ENCODE results near the gene MIPOL1. TPM values are rescaled to one million over a fixed set of nuclear protein-coding genes. Genes with fewer than 3 reads are reported as not detected.

MIPOL1 gene
- total RNA-seq, 2 experiments from 2014 or later, result not detected

DNA sequence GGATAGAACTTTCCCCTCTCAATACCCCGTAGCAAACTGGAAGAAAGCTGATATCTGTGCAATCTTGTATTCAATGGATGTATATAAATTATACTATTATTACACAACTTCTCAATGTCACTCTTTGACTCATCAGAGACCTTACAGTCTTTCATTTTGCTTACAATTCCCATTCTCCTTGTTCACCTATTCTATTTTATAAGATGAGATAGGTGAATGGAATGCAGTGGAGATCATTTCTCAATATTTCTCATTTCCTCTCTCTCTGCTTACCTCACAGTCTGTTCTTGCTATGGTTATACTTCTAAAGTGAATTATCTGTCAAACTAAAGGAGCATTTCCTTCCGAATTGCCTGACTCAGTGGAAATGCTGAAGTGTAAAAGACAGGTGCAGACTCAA lies 382.4 kb downstream of the MIPOL1 start:
- no peaks in the 10 kb centered on the region for H3K4me1 ChIP-seq (ENCODE audit: insufficient read depth, low read length, poor library complexity, severe bottlenecking)
- no peaks in the 10 kb centered on the region for H3K36me3 ChIP-seq (ENCODE audit: insufficient read depth, low read length)
- H4K20me1 ChIP-seq (ENCODE audit: insufficient read depth, low read length), result no peaks in the 10 kb centered on the region; the same call in 1 of the 2 replicates
- H3K27ac ChIP-seq (ENCODE audit: low read depth, low read length, poor library complexity, severe bottlenecking), result no peak overlapping the region
- no peaks in the 10 kb centered on the region for H3K9me3 ChIP-seq (ENCODE audit: low read length)
- ChIA-PET POLR2A (interaction anchor here (0.6 kb wide), 1 partner anchor 8 kb away, joined by 3 read pairs; no protein-coding TSS in a partner anchor), CTCF (ENCODE audit: unreplicated experiment) (no interaction called here)
- no peaks in the 10 kb centered on the region for H3K79me2 ChIP-seq (ENCODE audit: insufficient read depth, low read depth, low read length)
- no peaks in the 10 kb centered on the region for H3K9me2 ChIP-seq (ENCODE audit: insufficient read depth, low read length)
- DNase-seq (ENCODE audit: low spot score), result no peak
- no peak overlapping the region for H2AFZ ChIP-seq (ENCODE audit: low read length)
- no peak for TF ChIP-seq EZH2phosphoT487 (IDR thresholded peaks at IDR 0.05; ENCODE audit: borderline replicate concordance, low read depth, low read length)
- TF ChIP-seq, protein P1, sequence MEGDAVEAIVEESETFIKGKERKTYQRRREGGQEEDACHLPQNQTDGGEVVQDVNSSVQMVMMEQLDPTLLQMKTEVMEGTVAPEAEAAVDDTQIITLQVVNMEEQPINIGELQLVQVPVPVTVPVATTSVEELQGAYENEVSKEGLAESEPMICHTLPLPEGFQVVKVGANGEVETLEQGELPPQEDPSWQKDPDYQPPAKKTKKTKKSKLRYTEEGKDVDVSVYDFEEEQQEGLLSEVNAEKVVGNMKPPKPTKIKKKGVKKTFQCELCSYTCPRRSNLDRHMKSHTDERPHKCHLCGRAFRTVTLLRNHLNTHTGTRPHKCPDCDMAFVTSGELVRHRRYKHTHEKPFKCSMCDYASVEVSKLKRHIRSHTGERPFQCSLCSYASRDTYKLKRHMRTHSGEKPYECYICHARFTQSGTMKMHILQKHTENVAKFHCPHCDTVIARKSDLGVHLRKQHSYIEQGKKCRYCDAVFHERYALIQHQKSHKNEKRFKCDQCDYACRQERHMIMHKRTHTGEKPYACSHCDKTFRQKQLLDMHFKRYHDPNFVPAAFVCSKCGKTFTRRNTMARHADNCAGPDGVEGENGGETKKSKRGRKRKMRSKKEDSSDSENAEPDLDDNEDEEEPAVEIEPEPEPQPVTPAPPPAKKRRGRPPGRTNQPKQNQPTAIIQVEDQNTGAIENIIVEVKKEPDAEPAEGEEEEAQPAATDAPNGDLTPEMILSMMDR (conservative IDR thresholded peaks at IDR 0.05; ENCODE audit: low read length), result no peak
- no TSS peak for BruUV-seq (replicated peaks)
- intact Hi-C loops (cut with micrococcal nuclease; ENCODE audit: unreplicated experiment), result no loop called here
- H3K4me3 ChIP-seq (ENCODE audit: low read depth, low read length, poor library complexity, severe bottlenecking), result no peak overlapping the region
- no peak overlapping the region for H3K4me2 ChIP-seq (ENCODE audit: low read length)

DNA sequence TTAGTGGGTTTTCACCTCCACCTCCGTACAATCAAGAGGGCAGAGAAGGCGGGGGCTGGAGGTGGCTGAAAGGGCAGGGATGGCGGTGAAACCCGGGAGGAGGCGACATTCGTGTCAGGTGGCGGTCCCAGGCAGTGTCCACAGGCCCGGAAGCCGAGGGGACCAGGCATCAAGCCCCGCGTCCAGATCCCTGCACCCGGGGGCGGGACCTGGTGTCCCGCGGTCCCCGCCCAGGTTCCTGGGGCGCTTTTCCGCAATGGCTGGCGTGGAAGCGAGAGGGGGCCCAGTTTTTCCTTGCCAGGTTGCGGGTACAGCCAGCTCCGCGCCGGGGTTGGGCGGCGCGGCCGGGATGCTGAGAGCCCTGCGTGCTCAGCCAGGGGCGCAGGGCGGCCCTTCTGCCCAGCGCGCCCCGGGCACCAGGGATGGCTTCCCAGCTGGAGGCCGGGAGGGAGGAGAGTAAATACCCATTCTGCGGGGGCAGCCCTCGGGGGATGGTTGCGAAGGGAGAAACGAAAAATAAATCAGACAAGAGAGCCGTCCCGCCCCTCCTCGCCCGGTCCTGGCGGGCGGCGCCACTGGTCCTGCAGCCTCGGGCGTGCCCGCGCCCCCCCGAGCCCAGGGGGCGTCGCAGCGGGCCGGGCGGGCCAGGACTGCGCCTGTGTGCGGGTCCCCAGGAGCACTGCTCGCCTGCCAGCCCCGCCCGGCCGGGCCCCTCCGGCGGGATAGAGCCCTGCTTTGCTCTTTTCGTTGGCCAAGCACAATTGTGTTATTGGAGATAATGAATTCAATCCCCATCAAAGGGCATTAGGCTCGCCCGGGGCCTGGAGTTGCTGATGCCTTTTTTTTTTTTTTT lies 385.8 kb downstream of the MIPOL1 start:
- intact Hi-C loops (cut with micrococcal nuclease; ENCODE audit: unreplicated experiment), result no loop called here
- no peaks in the 10 kb centered on the region for H3K79me2 ChIP-seq (ENCODE audit: insufficient read depth, low read depth, low read length)
- no TSS peak for BruUV-seq (replicated peaks)
- H3K4me3 ChIP-seq (ENCODE audit: low read depth, low read length, poor library complexity, severe bottlenecking), result no peak overlapping the region
- H3K27ac ChIP-seq (ENCODE audit: low read depth, low read length, poor library complexity, severe bottlenecking), result no peak overlapping the region
- H3K9me3 ChIP-seq (ENCODE audit: low read length), result no peaks in the 10 kb centered on the region
- no peaks in the 10 kb centered on the region for H3K9me2 ChIP-seq (ENCODE audit: insufficient read depth, low read length)
- TF ChIP-seq, protein P1 (conservative IDR thresholded peaks at IDR 0.05; ENCODE audit: low read length), result no peak
- TF ChIP-seq EZH2phosphoT487 (IDR thresholded peaks at IDR 0.05; ENCODE audit: borderline replicate concordance, low read depth, low read length), result no peak
- ChIA-PET CTCF (ENCODE audit: unreplicated experiment) (no interaction called here), POLR2A (no interaction called here)
- no peak overlapping the region for H3K4me2 ChIP-seq (ENCODE audit: low read length)
- no peaks in the 10 kb centered on the region for H3K4me1 ChIP-seq (ENCODE audit: insufficient read depth, low read length, poor library complexity, severe bottlenecking)
- DNase-seq (ENCODE audit: low spot score), result no peak
- H3K36me3 ChIP-seq (ENCODE audit: insufficient read depth, low read length), result no peaks in the 10 kb centered on the region
- H4K20me1 ChIP-seq (ENCODE audit: insufficient read depth, low read length), result no peaks in the 10 kb centered on the region; the same call in 1 of the 2 replicates
- no peak overlapping the region for H2AFZ ChIP-seq (ENCODE audit: low read length)
